PC-3 (cell line): ENCODE results near the gene UBA7.

Source experiments
- CTCF ChIP-seq: fragments of 300-600 bp; sonication (generic); conservative IDR thresholded peaks from 2 replicates; pipeline ENCODE4 v1.5.1; 2017; ENCODE audit warnings: antibody characterized with exemption, low read depth, mild to moderate bottlenecking, low read length
- EZH2 ChIP-seq: fragments of 300-600 bp; sonication (generic); IDR thresholded peaks from one replicate; pipeline ENCODE4 v1.6.1; 2017; ENCODE audit warnings: antibody characterized with exemption, mild to moderate bottlenecking, low read length; ENCODE audit not compliant: unreplicated experiment
- EZH2phosphoT487 ChIP-seq: fragments of 300-600 bp; sonication (generic); IDR thresholded peaks from 2 replicates; pipeline ENCODE4 v1.6.1; 2018; ENCODE audit warnings: mild to moderate bottlenecking, antibody characterized with exemption, low read length, borderline replicate concordance

- no peak for TF ChIP-seq CTCF
- no peak for TF ChIP-seq EZH2
- TF ChIP-seq EZH2phosphoT487, result no peak
These were observed 747 bp downstream of the UBA7 start for GRCh38 chr3:49812916-49813496.
